ENCODE data around the gene PCSK6.
"Not testable (repeated sequence)": the region's sequence is repeated elsewhere in the genome, so short reads cannot be mapped to it uniquely, and the experiment has no call there.

Gene PCSK6

GRCh38 chr15:101427606-101428487 lies 61.7 kb downstream of the PCSK6 start:
- no peak for DNase-seq

GRCh38 chr15:101426761-101427333 lies 62.7 kb downstream of the PCSK6 start:
- DNase-seq: no peak

GRCh38 chr15:101425787-101426365 lies 63.6 kb downstream of the PCSK6 start:
- no peak for DNase-seq

GRCh38 chr15:101424984-101425383 lies 64.5 kb downstream of the PCSK6 start:
- no peak for DNase-seq

GRCh38 chr15:101420232-101420631 lies 69.3 kb downstream of the PCSK6 start:
- no peak for DNase-seq

GRCh38 chr15:101416475-101416874 lies 73.0 kb downstream of the PCSK6 start:
- DNase-seq: not testable (repeated sequence)

GRCh38 chr15:101413239-101413638 lies 76.3 kb downstream of the PCSK6 start:
- DNase-seq: no peak

GRCh38 chr15:101411581-101411980 lies 77.9 kb downstream of the PCSK6 start:
- no peak for DNase-seq

- DNase-seq: no peak
Observed at GRCh38 chr15:101411085-101411484, 78.4 kb downstream of the PCSK6 start.

GRCh38 chr15:101410612-101411011 lies 78.9 kb downstream of the PCSK6 start:
- no peak for DNase-seq

- DNase-seq: no peak
Observed at GRCh38 chr15:101409621-101410020, 79.9 kb downstream of the PCSK6 start.

- no peak for DNase-seq
Observed at GRCh38 chr15:101407966-101408775, 81.3 kb downstream of the PCSK6 start.

GRCh38 chr15:101407439-101407838 lies 82.1 kb downstream of the PCSK6 start:
- DNase-seq: no peak

GRCh38 chr15:101406526-101407195 lies 82.8 kb downstream of the PCSK6 start:
- DNase-seq: no peak

- DNase-seq: no peak
Observed at GRCh38 chr15:101406036-101406435, 83.5 kb downstream of the PCSK6 start.

- DNase-seq: no peak
Observed at GRCh38 chr15:101404245-101404644, 85.3 kb downstream of the PCSK6 start.

GRCh38 chr15:101402883-101403282 lies 86.6 kb downstream of the PCSK6 start:
- DNase-seq: not testable (repeated sequence)

GRCh38 chr15:101401286-101401685 lies 88.2 kb downstream of the PCSK6 start:
- DNase-seq: no peak

- DNase-seq: no peak
Observed at GRCh38 chr15:101399431-101399830, 90.1 kb downstream of the PCSK6 start.

- no peak for DNase-seq
Observed at GRCh38 chr15:101398247-101398646, 91.3 kb downstream of the PCSK6 start.

- no peak for DNase-seq
Observed at GRCh38 chr15:101397521-101398003, 91.9 kb downstream of the PCSK6 start.

- DNase-seq: no peak
Observed at GRCh38 chr15:101396484-101397261, 92.8 kb downstream of the PCSK6 start.
